Midbrain (tissue), 1 donor: ENCODE data around the gene MAP2K6.

ENCODE experiments used
- DNase-seq: peaks from one replicate; lab custom pipeline; 2025; lab: John Stamatoyannopoulos, UW

MAP2K6 gene

GRCh38 chr17:69414408-69415274 is at the start of gene MAP2K6:
Gene MAP2K6, plus strand, starts transcription at chr17:69414697. Its CDS starts 288 bp downstream, at chr17:69414985.
- DNase-seq, result peak; percentile 91

DNA sequence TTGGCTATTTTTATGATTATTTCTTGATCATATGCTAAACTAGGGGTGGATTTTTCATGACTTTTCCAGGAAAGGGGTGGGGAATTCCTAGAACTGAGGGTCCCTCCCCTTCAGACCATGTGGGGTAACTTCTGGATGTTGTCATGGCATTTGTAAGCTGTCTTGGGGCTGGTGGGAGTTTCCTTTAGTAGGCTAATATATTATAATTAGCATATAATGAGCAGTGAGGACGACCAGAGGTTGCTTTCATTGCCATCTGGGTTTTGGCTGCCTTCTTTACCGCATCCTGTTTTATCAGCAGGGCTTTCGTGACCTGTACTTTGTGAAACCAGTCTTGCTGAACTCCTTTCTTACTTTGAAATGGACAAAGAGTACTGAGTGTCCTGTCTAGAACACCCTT is 47.2 kb upstream of the MAP2K6 start:
- no peak for DNase-seq

DNA sequence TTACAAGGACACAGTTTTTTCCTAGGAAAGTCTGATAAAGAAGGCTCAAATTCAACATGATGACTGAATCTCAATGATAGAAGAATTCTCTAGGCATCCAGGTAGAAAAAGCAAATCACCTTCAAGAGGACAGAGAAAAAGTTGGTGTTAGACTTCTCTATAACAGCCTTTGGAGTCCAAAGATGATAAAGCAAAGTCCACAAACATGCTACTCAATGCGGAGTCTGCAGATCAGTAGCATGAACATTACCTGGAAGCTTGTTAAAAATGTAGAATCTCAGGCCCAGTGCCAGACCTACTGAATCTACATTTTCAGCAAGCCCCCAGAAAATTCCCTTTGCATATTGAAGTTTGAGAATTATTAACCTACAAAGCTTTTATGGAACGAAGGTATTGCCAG is 41.4 kb upstream of the MAP2K6 start:
- no peak for DNase-seq

GRCh38 chr17:69375229-69375628 is 39.3 kb upstream of the MAP2K6 start:
- DNase-seq, result no peak

GRCh38 chr17:69388822-69389442 is 25.6 kb upstream of the MAP2K6 start:
- DNase-seq, result no peak

GRCh38 chr17:69390795-69391501 is 23.5 kb upstream of the MAP2K6 start:
- DNase-seq, result no peak

- no peak for DNase-seq
Observed at GRCh38 chr17:69401251-69401650, 13.2 kb upstream of the MAP2K6 start.

DNA sequence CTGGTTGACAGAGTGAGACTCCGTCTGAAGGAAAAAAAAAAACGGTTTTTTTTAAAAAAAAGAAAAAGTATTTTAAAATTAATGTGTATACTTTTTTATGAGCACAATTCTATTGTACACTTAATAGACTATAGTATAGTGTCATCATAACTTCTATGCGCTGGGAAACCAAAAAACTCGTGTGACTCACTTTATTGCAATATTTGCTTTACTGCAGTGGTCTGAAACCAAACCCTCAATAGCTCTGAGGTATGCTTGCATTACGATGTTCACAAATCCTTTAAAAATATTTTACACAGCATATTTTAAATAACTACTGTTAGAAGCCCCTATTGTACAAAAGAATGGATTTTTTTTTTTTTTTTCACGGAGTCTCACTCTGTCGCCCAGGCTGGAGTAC is 12.4 kb upstream of the MAP2K6 start:
- no peak for DNase-seq

GRCh38 chr17:69404399-69404798 is 10.1 kb upstream of the MAP2K6 start:
- no peak for DNase-seq

GRCh38 chr17:69405096-69405495 is 9.4 kb upstream of the MAP2K6 start:
- no peak for DNase-seq

- no peak for DNase-seq
Observed at GRCh38 chr17:69406941-69407340, 7.6 kb upstream of the MAP2K6 start.

- no peak for DNase-seq
Observed at GRCh38 chr17:69407759-69408158, 6.7 kb upstream of the MAP2K6 start.

DNA sequence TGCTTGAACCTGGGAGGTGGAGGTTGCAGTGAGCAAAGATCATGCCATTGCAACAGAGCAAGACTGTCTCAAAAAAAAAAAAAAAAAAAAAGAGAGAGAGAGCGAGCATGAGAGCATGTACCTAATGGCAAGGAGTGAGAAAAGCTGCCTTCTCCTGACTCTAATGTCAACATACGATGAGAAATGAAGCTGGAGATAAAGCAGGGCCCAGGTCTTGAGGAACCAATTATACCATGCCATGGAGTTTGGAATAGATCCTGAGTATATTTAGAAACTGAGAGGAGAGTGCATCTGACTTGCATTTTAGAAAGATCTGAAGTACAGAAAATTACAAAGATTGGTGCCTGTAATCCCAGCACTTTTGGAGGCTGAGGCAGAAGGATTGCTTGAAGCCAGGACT is 3.8 kb upstream of the MAP2K6 start:
- no peak for DNase-seq

- DNase-seq, result no peak
Observed at GRCh38 chr17:69411766-69412165, 2.7 kb upstream of the MAP2K6 start.

GRCh38 chr17:69412251-69412671 is 2.2 kb upstream of the MAP2K6 start:
- DNase-seq, result no peak

- no peak for DNase-seq
Observed at GRCh38 chr17:69415431-69415830, 934 bp downstream of the MAP2K6 start.

GRCh38 chr17:69417545-69418483 is 3.3 kb downstream of the MAP2K6 start:
- no peak for DNase-seq

GRCh38 chr17:69418535-69418934 is 4.0 kb downstream of the MAP2K6 start:
- no peak for DNase-seq

DNA sequence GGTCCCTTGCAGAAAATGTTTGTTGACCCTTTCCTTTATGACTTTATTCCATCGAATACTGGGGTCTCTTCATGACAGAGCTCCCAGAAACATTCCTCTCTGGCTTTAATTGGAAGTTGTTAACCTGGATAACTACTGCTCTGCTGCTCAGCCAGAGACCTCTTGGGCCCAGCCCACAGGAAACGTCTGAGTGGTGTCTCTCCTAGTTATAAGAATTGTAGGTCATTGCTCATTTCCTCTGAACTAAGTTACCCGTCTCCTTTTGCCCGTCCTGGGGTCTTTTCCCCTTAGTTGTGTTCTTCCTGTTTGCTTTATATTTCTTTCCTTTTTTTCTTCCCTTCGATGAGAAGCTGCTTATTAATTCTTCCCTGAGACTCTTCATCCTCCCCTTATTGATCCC is 9.0 kb downstream of the MAP2K6 start:
- no peak for DNase-seq

DNA sequence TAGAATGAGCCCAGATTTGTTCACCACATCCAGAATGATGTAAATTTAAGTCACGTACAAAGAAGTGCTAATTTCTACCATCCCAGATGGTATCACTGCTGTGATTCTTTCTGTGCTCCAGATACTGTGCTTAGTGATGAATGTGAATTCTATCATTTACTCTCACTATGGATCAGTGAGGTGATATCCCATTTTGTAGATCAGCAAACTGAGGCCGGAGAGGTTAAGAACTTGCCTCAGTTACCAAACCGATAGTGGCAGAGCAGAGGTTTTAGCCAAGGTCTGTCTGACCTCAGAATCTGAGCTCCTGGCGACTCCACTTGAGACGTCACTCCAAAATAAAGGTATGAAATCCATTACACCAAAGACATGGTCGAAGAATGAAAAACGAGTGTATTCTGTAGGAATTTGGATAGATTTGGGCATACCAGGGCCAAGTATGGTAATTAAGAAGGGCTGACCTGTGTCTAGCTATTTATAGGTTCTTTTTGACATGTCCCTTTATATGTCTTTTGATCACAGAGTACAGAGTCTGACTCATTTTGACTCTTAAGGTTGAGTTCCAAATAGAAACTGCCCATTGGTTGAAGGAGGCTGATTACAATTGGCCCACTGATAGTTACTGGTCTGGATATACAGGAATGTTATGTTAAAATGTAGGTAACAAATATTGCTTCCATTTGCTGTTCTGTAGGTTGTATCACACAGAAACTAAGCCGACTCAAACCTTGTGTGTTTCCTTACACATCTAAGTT is 10.0 kb downstream of the MAP2K6 start:
- no peak for DNase-seq

DNA sequence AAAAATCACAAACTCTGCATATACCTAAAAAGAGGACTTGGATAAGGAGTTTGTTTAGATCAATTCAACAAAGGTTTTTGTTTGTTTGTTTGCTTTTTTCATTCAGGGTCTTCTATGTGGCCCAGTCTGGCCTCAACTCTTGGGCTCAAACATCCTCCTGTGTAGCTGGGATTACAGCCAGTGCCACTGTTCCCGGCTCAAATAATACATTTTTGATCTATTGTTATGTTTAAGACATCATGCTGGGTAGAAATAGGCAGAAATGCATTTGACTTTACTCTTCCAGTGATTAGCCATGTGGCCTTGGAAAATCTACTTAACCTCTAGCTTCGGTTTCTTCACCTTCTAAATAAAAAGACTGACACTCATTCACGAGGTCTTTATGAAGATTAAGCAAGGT is 11.5 kb downstream of the MAP2K6 start:
- DNase-seq, result no peak
